ENCODE data around the gene TRANK1.

DNA sequence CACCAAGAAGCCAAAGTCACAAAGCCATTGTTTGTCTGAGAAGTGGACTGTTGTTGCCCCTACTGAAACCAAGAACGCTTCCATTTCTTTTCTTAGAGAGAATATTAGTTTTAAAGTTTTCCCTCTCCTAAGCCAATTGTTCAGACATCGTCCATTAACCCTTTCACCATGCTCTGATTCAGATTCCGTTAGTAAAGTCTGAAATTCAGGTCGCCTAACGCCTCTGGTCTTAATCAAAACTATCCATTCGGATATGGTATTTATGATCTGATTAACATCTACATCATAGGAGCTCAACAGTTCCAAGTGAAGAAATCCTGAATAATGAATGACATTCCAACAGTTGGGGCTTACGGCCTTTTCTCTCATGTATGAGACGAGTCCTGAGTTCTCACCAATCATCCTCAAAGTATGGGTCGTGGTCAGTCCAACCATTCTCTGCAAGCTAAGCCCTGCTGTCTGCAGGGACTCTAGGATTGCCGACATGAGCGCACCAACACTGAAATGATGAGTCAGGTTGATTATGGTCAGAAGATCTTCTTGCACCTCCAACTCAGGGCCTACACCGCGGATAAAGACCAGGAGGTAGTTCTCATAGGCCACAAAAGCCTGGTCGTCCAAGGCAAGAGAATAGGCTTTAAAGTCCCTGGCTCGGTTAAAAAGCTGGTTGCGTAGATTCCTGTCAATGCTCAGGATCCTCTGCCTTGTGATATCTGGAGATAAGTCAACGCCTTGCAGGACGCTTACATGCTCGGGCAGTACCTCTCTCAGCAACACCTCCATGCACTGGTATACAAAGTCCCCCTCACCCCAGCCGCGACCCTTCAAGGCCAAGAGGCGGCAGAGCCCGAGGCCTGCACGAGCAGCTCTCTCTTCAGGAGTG, 47.3 kb upstream of the TRANK1 start:
- TF ChIP-seq CTCF (IDR thresholded peaks at IDR 0.05) (no peak), POLR2A (IDR thresholded peaks at IDR 0.05) (no peak), EP300 (IDR thresholded peaks at IDR 0.05) (no peak)
